GM19025 (cell line): ENCODE results near the gene AJUBA.
"Not testable (repeated sequence)": the region's sequence is repeated elsewhere in the genome, so short reads cannot be mapped to it uniquely, and the experiment has no call there.

ENCODE experiments used
- ATAC-seq: cut with Tn5 transposase; IDR thresholded peaks from one replicate; pipeline ENCODE4 v1.9.1; 2021; ENCODE audit warnings: mild to moderate bottlenecking, low read depth, moderate library complexity; ENCODE audit not compliant: unreplicated experiment

The AJUBA gene

DNA sequence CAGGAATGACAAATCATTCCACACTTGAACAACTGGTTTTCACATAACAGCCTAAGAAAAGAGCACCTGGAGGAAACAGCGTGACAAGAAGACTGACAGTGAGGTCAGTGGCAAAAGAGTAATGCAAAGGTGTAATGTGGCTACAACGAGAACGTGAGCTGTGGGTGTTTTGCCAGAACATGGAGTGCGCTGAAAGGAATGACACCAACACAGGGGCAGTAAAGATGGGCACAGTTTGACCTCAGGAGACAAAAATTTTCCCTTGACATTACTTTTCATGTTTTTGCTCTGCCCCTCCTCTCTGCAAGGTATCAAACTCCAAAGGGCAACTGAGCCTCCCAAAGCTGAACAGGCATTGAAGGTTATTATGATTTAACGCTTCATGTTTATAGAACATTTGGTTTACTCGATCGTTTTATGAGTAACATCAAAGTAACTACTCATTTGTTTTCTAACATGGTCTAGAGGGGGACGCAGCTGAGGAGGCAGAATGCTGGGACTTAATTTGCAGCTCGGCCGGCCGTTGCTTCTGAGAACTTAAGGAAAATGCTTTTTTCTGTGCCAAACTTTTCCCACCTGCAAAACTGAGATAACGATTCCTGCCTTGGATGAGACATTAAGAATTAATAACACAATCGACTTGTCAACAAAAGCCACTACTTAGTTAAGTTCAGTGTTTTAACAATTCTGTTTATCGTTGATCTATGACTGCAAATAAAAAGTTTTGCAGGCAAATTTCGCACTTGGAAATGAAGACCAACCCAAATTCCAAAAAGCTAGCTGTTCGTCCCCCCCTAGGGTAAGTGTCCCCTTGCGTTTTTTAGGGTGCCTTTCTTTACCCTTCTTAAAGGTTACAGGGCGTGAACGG is 26.4 kb downstream of the AJUBA start:
- ATAC-seq = no peak

DNA sequence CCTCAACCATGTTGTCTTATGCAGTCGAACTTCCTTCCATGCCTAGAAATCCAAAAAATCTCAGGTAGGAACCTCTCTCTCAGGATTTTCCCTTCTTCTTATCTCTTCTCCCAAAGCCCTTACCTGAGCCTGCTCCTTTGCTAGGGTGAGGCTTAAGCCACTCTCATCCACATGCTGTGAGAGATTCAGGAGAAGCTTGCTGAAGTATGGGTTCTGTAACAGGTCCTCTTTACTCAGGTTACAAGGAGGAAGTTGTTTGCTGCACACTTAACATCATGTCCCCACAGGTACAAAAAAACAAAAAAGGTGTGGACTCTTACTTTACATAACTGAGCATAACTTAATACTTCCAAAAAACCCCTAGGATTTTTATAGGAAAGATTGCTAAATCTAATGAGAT is 29.9 kb downstream of the AJUBA start:
- ATAC-seq = no peak

DNA sequence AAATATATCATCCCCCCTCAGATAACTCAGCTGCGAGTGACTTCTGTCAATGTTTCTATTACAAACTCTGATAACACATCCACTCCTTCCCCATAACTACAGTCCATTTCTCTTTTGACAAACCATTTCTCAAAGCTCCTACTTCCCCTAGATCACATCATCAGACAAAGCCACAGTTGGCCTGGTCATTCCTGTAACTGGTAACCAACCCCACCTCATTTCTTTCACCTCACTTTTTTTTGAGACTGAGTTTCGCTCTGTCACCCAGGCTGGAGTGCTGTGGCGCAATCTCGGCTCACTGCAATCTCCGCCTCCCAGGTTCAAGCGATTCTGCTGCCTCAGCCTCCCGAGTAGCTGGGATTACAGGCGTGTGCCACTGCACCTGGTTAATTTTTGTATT is 30.6 kb downstream of the AJUBA start:
- not testable (repeated sequence) for ATAC-seq

GRCh38 chr14:22945642-22946041 is 36.7 kb downstream of the AJUBA start:
- ATAC-seq = no peak

DNA sequence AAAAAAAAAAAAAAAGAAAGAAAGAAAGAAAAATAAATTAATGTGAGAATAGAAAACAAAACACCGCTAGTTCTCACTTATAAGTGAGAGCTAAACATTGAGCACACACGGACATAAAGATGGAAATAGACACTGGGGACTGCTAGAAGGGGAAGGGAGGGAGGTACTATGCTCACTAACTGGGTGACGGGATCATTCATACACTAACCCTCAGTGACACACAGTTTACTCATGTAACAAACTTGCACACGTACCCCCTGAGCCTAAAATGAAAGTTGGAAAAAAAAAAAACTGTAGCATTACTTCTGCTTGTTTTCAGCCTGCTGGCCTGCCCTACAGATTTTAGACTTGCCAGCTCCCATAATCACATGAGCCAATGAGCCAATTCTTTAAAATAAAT is 42.7 kb downstream of the AJUBA start:
- no peak for ATAC-seq

GRCh38 chr14:22935156-22935555 is 47.2 kb downstream of the AJUBA start:
- ATAC-seq = no peak

DNA sequence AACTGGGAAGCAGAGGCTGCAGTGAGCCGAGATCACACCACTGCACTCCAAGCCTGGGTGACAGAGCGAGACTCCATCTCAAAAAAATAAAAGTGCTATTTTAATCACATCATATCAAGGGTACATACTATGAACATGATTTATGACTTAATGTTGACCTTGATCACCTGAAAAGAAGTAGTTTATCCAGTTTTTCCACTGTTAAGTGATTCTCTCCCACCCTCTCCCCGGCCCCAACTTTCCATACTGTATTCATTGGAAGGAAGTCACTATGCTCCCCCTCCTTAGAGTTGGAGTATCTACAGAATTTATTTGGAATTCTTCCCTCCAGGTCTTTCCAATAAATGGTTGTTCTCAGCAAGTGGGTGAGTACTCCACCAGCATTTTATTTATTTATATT is 50.2 kb downstream of the AJUBA start:
- no peak for ATAC-seq

DNA sequence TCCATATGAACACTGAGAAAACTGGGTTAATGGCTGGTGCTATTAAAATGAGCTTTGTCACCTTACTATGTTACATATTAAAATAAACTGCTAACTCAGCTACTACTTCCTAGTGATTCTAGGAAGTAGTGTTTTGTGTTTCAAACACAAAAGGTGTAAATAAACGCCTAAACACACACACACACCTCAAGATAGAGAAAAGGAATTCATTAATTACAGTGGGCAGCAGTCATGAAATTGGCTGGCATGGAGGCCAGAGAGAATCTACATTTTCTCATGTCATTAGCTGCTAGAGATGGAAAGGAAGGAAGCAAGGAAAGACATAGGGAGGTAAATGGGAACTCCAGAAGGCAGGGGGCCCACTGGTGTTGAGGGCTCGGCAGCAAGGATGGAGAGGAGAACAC is 52.4 kb downstream of the AJUBA start:
- ATAC-seq = no peak

- peak; percentile 91 for ATAC-seq
Measured at GRCh38 chr14:22929104-22929960, 53.0 kb downstream of the AJUBA start, which contains the start of gene PRMT5. Gene PRMT5 (minus strand): TSS chr14:22929376. CDS start chr14:22929361, 15 bp downstream.

DNA sequence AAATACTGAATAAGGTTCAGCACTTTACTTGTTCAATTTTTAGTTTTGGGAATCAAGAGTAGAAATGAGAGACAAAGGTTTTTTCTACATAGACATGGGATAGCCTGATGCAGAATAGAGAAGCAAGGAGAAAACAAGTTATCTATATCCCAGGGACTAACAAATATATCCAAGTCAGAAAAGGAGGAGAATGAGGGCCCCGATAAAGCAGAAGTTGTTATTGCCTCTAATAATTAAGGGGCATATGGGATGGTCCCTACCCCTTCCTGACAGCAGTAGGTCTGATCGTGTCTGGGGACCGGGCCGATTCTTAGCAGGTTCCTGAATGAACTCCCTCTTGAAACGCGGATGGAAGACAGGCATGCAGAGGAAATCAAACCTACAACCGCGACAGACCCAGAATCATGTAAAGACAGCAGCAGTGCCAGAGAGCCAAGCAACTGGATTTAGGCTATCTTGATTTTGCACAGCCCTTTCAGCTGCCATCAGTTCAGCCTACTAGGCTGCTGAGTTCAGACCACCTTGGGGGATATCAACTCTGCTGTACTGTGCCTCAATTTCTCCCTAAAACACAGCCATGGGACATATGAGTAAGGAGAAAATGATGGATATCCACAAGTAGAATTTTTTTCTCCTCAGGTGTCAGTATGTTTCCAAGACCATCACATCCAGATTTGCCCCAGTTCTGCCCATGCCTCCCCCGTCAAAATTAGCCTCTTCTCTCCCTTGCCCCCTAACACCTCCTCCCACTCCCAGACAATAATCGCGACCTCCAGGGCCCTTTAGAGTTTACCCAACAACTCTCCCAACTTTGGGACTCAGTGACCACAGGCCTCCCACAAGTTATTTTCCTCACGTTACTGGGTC is 53.9 kb downstream of the AJUBA start:
- ATAC-seq = no peak

DNA sequence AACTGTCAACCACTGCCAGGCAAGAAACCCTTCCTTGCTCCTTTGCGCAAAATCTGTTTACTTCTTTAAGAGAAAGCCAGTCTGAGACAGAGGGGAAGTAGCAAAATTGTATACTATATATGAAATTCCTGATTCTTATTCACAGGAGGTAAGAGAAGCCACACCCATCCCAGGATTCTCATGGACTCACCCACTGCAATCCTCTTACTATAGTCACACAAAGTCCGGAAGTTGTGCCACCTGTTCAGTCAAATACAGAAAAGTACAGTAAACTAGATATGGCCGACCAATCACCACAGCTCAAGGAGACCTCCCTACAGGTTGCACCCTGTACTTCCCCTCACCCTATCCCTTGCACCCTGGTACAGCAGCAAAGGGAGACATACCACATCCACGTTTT is 56.0 kb downstream of the AJUBA start:
- no peak for ATAC-seq

DNA sequence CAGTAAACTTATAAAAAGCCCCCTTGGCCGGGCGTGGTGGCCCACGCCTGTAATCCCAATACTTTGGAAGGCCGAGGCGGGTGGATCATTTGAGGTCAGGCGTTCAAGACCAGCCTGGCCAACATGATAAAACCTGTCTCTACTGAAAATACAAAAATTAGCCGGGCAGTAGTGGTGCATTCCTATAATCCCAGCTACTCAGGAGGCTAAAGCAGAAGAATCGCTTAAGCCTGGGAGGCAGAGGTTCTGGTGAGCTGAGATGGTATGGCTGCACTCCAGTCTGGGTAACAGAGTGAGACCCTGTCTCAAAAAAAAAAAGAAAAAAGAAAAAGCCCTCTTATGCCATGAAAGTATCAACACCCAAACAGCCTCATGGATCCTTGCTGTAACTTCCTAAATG is 56.8 kb downstream of the AJUBA start:
- no peak for ATAC-seq

DNA sequence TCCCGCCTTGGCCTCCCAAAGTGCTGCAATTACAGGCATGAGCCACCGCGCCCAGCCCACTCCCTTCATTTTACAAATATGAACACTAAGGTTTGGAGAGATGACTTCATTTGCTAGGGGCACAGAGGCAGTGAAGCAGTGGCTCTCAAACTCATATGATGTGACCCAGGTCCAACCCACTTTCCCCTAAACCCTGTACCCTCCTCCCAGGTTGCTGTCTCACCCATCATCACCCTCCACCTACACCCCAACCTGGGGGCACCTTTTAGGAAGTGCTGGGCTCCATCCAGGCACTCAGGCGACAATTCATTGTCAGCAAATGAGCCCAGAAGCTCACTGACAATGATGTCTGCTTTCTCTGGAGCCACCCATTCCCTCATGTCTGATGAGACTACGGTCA is 58.6 kb downstream of the AJUBA start:
- no peak for ATAC-seq

DNA sequence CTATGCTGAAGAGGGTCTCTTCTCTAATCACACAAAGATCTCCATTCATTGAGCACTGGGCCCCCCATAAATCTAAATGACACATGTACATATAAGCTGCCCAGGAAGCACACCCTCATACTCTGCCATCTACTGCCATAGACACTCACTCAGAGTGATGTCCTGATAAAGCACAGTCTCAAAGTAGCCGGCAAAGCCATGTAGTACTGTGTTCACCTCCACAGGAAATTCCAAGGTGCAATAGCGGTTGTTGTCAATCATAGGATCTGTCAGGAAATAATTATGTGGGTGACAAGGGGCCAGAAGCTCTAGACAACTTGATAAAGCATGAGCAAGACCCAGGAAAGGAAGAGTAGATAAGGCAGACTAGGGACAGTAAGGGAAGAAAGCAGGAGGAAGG is 60.1 kb downstream of the AJUBA start:
- no peak for ATAC-seq
